ENCODE measurements around the gene NAA35. TPM values are rescaled to one million over a fixed set of nuclear protein-coding genes. Genes with fewer than 3 reads are reported as not detected.

Gene NAA35
- total RNA-seq, 2 experiments from 2014 or later: 9.5 to 20.2 TPM

GRCh38 chr9:85995599-85995998, 54.7 kb downstream of the NAA35 start:
- POLR2A ChIA-PET: interaction anchor here (0.6 to 1.3 kb wide), 5 partner anchors 9 to 313 kb away, joined by 3 to 4 read pairs (median 3); no protein-coding TSS in a partner anchor
- intact Hi-C loops (cut with micrococcal nuclease; ENCODE audit: unreplicated experiment): no loop called here

GRCh38 chr9:86005253-86005775, 64.4 kb downstream of the NAA35 start:
- H3K9me2 ChIP-seq (ENCODE audit: insufficient read depth, low read length): no peaks in the 10 kb centered on the region
- POLR2A ChIA-PET: no interaction called here
- H3K4me3 ChIP-seq (ENCODE audit: low read depth, low read length, poor library complexity, severe bottlenecking): no peak overlapping the region
- TF ChIP-seq CTCF (conservative IDR thresholded peaks at IDR 0.05; ENCODE audit: low read length) (no peak), EZH2phosphoT487 (IDR thresholded peaks at IDR 0.05; ENCODE audit: borderline replicate concordance, low read depth, low read length) (no peak)
- H3K9me3 ChIP-seq (ENCODE audit: low read length): peaks cover 14% of the 10 kb centered on the region; the same call in 1 of the 2 replicates
- H3K4me2 ChIP-seq (ENCODE audit: low read length): no peak overlapping the region
- no peaks in the 10 kb centered on the region for H3K4me1 ChIP-seq (ENCODE audit: insufficient read depth, low read length, poor library complexity, severe bottlenecking)
- H3K36me3 ChIP-seq (ENCODE audit: insufficient read depth, low read length): peaks cover 50% of the 10 kb centered on the region
- no peak overlapping the region for H2AFZ ChIP-seq (ENCODE audit: low read length)
- CTCF ChIA-PET (ENCODE audit: unreplicated experiment): no interaction called here
- H3K79me2 ChIP-seq (ENCODE audit: insufficient read depth, low read depth, low read length): no peaks in the 10 kb centered on the region
- no peak overlapping the region for H3K27ac ChIP-seq (ENCODE audit: low read depth, low read length, poor library complexity, severe bottlenecking)
- H4K20me1 ChIP-seq (ENCODE audit: insufficient read depth, low read length): no peaks in the 10 kb centered on the region
- intact Hi-C loops (cut with micrococcal nuclease; ENCODE audit: unreplicated experiment): no loop called here
- DNase-seq (ENCODE audit: low spot score): no peak
- no TSS peak for BruUV-seq (replicated peaks)

More at GRCh38 chr9:85995599-85995998, 54.7 kb downstream of the NAA35 start:
- no peaks in the 10 kb centered on the region for H4K20me1 ChIP-seq (ENCODE audit: insufficient read depth, low read length)
- TF ChIP-seq EZH2phosphoT487 (IDR thresholded peaks at IDR 0.05; ENCODE audit: borderline replicate concordance, low read depth, low read length): no peak
- CTCF ChIA-PET (ENCODE audit: unreplicated experiment): no interaction called here
- H2AFZ ChIP-seq (ENCODE audit: low read length): no peak overlapping the region
- DNase-seq (ENCODE audit: low spot score): no peak
- H3K4me2 ChIP-seq (ENCODE audit: low read length): no peak overlapping the region
- H3K4me3 ChIP-seq (ENCODE audit: low read depth, low read length, poor library complexity, severe bottlenecking): no peak overlapping the region
- no peaks in the 10 kb centered on the region for H3K4me1 ChIP-seq (ENCODE audit: insufficient read depth, low read length, poor library complexity, severe bottlenecking)
- no TSS peak for BruUV-seq (replicated peaks)
- peaks cover 37% of the 10 kb centered on the region for H3K36me3 ChIP-seq (ENCODE audit: insufficient read depth, low read length)
- no peaks in the 10 kb centered on the region for H3K79me2 ChIP-seq (ENCODE audit: insufficient read depth, low read depth, low read length)
- no peak overlapping the region for H3K27ac ChIP-seq (ENCODE audit: low read depth, low read length, poor library complexity, severe bottlenecking)
- no peaks in the 10 kb centered on the region for H3K9me2 ChIP-seq (ENCODE audit: insufficient read depth, low read length)
- no peaks in the 10 kb centered on the region for H3K9me3 ChIP-seq (ENCODE audit: low read length)

- H3K9me2 ChIP-seq (ENCODE audit: insufficient read depth, low read length): no peaks in the 10 kb centered on the region
- DNase-seq (ENCODE audit: low spot score): no peak
- POLR2A ChIA-PET: no interaction called here
- peaks cover 60% of the 10 kb centered on the region for H3K36me3 ChIP-seq (ENCODE audit: insufficient read depth, low read length)
- CTCF ChIA-PET (ENCODE audit: unreplicated experiment): no interaction called here
- peaks cover 11% of the 10 kb centered on the region; the same call in 1 of the 2 replicates for H3K9me3 ChIP-seq (ENCODE audit: low read length)
- no peak overlapping the region for H2AFZ ChIP-seq (ENCODE audit: low read length)
- no peak overlapping the region for H3K4me3 ChIP-seq (ENCODE audit: low read depth, low read length, poor library complexity, severe bottlenecking)
- no TSS peak for BruUV-seq (replicated peaks)
- TF ChIP-seq EZH2phosphoT487 (IDR thresholded peaks at IDR 0.05; ENCODE audit: borderline replicate concordance, low read depth, low read length): no peak
- no peak for TF ChIP-seq CTCF (conservative IDR thresholded peaks at IDR 0.05; ENCODE audit: low read length)
- no peaks in the 10 kb centered on the region for H4K20me1 ChIP-seq (ENCODE audit: insufficient read depth, low read length)
- no peaks in the 10 kb centered on the region for H3K4me1 ChIP-seq (ENCODE audit: insufficient read depth, low read length, poor library complexity, severe bottlenecking)
- H3K27ac ChIP-seq (ENCODE audit: low read depth, low read length, poor library complexity, severe bottlenecking): no peak overlapping the region
- H3K4me2 ChIP-seq (ENCODE audit: low read length): no peak overlapping the region
- intact Hi-C loops (cut with micrococcal nuclease; ENCODE audit: unreplicated experiment): no loop called here
- no peaks in the 10 kb centered on the region for H3K79me2 ChIP-seq (ENCODE audit: insufficient read depth, low read depth, low read length)
These were observed 68.2 kb downstream of the NAA35 start for GRCh38 chr9:86009133-86009532.

Measured in OCI-LY7 (cell line).